LNCaP clone FGC (cell line): ENCODE data around the gene RAB3GAP1.

Experiments used
- DNase-seq: peaks from one replicate; pipeline ENCODE4 v3.0.0-alpha.2; 2011; ENCODE audit warnings: low read depth
- H3K4me3 ChIP-seq: 2 replicates; pipeline ENCODE4 v1.5.1; 2011; ENCODE audit warnings: mild to moderate bottlenecking, low read depth, low read length, control low read depth
- CTCF ChIP-seq: IDR thresholded peaks from 2 replicates; pipeline ENCODE4 v1.5.1; 2012; ENCODE audit warnings: mild to moderate bottlenecking; ENCODE audit not compliant: control insufficient read depth, insufficient read depth; ENCODE audit errors: extremely low read depth

RAB3GAP1 gene

GRCh38 chr2:135212757-135213156 lies 160.7 kb downstream of the RAB3GAP1 start:
- no peak overlapping the region for H3K4me3 ChIP-seq
- DNase-seq = no peak
- no peak for TF ChIP-seq CTCF

- DNase-seq = no peak
- no peak for TF ChIP-seq CTCF
- H3K4me3 ChIP-seq = no peak overlapping the region
Observed at GRCh38 chr2:135218426-135218825, 166.3 kb downstream of the RAB3GAP1 start.

- no peak for DNase-seq
- no peak overlapping the region for H3K4me3 ChIP-seq
- TF ChIP-seq CTCF = no peak
Observed at GRCh38 chr2:135219226-135219625, 167.1 kb downstream of the RAB3GAP1 start.
